GM13976 (cell line): ENCODE data around the gene PAPSS1.

Experiments
- DNase-seq: peaks from one replicate; pipeline ENCODE4 v3.0.0; 2012; ENCODE audit warnings: low spot score
- in situ Hi-C: fragments of 300-500 bp; cut with MboI; formaldehyde crosslinking; loops from one replicate; pipeline ENCODE4 v1.12.0; 2022; ENCODE audit warnings: low sequenced_read_pairs, mixed read lengths, inconsistent platforms; ENCODE audit not compliant: unreplicated experiment
- TF ChIP-seq, protein P1 (sequence below): IDR thresholded peaks from 2 replicates; pipeline ENCODE4 v1.5.1; 2012; ENCODE audit warnings: borderline replicate concordance, mild to moderate bottlenecking; ENCODE audit not compliant: insufficient read depth; ENCODE audit errors: extremely low read depth, missing control alignments, control extremely low read depth

PAPSS1 gene

DNA sequence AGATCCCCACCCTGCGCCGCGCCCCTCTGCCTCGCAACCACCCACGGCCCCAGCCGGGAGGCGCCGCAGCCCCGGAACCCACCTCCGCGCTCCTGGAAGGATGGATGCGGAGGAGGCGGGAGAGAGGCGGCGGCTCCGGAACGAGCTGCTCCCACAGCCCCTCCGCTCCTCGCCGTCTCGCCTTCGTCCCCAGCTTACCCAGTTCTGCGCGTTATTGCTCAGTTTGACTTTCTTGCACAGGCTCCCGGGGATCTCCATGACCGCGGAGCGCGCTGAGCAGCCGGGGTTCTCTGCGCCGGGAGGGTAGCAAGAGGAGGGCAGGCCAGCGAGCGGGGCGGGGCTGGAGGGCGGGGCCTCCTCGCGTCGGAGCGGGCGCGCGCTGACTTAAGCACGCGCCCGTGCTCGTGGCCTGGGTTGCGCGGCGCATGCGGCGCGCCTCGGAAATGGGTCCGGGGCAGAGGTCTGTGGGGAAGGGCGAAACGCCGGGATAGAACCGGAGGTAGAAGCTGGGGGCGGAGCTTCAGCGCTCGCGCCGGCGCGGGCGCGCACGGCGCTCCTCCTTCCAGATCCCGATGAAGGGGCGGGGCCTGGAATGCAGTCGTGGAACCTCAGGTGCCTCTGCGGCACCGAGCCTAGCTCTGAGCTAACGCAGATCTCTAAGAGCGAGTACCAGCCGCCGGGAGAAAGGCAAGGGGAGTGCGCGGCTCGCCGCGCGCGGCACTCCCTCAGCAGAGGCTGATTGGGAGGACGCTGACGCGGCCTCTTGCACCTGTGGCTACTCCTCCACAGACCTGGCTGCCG is at the start of gene PAPSS1:
Gene PAPSS1, minus strand, starts transcription at position 313 of the 801 bp plus-strand sequence. Its CDS starts 55 bp downstream, at position 258.
- TF ChIP-seq, protein P1, sequence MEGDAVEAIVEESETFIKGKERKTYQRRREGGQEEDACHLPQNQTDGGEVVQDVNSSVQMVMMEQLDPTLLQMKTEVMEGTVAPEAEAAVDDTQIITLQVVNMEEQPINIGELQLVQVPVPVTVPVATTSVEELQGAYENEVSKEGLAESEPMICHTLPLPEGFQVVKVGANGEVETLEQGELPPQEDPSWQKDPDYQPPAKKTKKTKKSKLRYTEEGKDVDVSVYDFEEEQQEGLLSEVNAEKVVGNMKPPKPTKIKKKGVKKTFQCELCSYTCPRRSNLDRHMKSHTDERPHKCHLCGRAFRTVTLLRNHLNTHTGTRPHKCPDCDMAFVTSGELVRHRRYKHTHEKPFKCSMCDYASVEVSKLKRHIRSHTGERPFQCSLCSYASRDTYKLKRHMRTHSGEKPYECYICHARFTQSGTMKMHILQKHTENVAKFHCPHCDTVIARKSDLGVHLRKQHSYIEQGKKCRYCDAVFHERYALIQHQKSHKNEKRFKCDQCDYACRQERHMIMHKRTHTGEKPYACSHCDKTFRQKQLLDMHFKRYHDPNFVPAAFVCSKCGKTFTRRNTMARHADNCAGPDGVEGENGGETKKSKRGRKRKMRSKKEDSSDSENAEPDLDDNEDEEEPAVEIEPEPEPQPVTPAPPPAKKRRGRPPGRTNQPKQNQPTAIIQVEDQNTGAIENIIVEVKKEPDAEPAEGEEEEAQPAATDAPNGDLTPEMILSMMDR = no peak
- peak; percentile 92 for DNase-seq
- in situ Hi-C loops = no loop called here

DNA sequence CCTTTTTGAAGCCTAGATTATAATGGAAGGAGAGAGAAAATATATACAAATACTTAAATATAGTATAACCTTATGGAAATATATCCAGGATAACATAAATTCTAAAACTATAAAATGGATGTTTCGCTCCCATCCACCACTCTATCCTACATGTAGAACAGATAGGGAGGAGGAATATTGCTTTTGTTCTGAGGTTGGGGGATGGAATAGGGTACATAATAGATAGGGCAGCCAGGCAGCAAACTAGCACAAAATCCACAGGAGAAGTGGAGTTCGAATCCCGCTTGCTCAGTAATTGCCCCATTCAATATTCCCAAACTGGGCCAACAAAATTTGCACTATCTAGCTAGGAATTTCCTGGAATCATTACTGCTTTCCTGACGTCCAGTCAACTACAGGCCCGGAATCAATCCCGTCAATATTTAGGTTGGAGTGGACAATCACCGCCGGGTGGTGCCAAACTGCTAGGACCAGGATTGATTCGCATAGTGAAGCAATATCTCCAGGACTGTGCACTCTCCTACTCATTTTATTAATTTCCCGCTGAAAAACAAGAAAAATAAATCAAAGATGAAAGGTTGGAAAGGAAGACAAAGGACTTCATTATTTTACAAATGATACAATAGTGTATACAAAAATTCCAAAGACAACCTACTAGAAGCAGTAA is 40.4 kb upstream of the PAPSS1 start:
- TF ChIP-seq, protein P1 = no peak
- DNase-seq = no peak
- in situ Hi-C loops = no loop called here

DNA sequence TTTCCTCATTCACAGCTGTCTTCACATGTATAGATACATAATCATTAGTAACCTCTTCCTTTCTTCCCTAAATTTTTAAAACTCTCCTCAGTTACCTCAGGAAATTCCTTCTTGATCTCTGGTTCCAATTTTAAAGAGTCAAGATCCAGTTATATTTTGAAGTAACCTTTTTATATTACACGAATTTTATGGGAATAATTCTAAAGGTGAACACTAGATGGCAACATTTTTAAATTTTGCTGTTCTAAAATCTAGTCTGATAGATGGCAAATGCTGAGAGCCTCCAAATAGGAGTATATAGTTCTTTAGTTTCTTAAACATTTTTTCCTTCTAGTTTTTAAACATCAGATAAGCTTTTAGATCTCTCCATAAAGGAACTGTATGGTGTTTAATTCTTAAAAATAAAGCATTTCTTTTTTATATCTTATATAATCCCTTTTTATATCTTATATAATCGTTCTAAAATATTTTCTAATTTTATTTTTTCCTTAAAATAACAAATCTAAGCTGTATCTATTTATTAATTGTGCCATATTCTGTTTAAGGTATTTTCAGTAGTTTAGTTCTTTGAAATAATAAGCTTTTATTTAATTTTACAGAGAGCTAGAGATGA is 37.9 kb upstream of the PAPSS1 start:
- no peak for DNase-seq
- in situ Hi-C loops = loop anchor here (5.0 kb wide), 1 partner anchor 149 kb away; no protein-coding TSS in a partner anchor
- TF ChIP-seq, protein P1 = no peak

DNA sequence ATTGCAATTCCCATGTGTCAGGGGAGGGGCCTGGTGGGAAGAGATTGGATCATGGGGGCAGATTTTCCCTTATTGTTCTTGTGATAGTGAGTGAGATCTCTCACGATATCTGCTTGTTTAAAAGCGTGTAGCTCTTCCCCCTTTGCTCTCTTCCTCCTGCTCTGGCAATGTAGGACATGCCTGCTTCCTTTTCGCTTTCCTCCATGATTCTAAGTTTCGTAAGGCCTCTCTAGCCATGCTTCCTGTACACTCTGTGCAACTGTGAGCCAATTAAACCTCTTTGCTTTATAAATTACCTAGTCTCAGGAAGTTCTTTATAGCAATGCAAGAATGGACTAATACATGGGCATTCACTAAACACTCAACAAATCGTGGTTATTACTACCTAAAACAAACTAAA is 37.2 kb upstream of the PAPSS1 start:
- TF ChIP-seq, protein P1 = no peak
- DNase-seq = no peak
- in situ Hi-C loops = loop anchor here (5.0 kb wide), 1 partner anchor 150 kb away; no protein-coding TSS in a partner anchor

DNA sequence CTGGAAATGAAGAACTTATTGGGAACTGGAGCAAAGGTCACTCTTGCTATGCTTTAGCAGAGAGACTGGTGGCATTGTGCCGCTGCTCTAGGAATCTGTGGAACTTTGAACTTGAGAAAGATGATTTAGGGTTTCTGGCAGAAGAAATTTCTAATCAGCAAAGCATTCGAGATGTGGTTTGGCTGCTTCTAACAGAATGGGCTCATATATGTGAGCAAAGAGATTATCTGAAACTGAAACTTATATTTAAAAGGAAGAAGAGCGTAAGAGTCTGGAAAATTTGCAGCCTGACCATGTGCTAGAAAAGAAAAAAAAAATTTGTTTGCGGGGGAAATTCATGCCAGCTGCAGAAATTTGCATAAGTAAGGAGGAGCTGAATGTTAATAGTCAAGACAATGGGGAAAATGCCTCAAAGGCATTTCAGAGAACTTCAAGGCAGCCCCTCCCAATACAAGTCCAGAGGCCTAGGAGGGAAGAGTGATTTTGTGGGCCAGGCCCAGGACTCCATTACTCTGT is 35.9 kb upstream of the PAPSS1 start:
- in situ Hi-C loops = loop anchor here (5.0 kb wide), 1 partner anchor 151 kb away; no protein-coding TSS in a partner anchor
- no peak for DNase-seq
- TF ChIP-seq, protein P1 = no peak

DNA sequence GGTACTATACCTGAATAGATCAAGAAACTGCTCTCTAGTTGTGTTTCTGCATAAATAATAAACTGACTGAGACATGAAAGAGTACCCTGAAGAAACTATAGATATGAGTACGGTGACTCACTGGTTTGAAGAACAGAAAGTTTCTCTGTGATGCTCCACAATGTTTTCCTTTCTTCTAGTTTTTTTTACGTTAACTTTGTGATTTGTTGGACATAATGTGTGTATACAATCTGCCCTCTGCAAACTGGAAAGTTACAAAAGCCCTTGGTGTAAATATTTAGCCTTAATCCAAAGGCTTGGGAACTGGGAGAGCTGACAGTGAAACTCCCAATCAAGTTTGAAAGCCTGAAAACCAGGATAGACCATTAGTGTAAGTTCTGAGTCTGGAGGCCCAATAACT is 31.6 kb upstream of the PAPSS1 start:
- TF ChIP-seq, protein P1 = no peak
- in situ Hi-C loops = no loop called here
- no peak for DNase-seq
